Globus pallidus (tissue), 1 donor: ENCODE measurements around the gene SOX8.
"Not testable (repeated sequence)": the region's sequence is repeated elsewhere in the genome, so short reads cannot be mapped to it uniquely, and the experiment has no call there.

Experiments used
- DNase-seq: peaks from one replicate; pipeline ENCODE4 v3.0.0-alpha.2; 2015; ENCODE audit warnings: low spot score

The SOX8 gene

DNA sequence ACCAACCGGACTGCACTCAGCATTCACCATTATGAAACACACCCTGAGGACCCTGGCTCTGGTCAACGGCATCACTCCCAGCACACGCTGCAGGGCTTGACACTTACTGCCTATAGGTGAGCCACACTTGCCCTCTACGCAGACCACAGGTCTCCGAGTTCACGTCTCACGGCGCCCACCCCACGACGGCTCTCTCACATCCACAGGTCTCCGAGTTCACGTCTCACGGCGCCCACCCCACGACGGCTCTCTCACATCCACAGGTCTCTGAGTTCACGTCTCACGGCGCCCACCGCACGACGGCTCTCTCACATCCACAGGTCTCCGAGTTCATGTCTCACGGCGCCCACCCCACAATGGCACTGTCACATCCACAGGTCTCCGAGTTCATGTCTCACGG, 25.8 kb upstream of the SOX8 start:
- not testable (repeated sequence) for DNase-seq

DNA sequence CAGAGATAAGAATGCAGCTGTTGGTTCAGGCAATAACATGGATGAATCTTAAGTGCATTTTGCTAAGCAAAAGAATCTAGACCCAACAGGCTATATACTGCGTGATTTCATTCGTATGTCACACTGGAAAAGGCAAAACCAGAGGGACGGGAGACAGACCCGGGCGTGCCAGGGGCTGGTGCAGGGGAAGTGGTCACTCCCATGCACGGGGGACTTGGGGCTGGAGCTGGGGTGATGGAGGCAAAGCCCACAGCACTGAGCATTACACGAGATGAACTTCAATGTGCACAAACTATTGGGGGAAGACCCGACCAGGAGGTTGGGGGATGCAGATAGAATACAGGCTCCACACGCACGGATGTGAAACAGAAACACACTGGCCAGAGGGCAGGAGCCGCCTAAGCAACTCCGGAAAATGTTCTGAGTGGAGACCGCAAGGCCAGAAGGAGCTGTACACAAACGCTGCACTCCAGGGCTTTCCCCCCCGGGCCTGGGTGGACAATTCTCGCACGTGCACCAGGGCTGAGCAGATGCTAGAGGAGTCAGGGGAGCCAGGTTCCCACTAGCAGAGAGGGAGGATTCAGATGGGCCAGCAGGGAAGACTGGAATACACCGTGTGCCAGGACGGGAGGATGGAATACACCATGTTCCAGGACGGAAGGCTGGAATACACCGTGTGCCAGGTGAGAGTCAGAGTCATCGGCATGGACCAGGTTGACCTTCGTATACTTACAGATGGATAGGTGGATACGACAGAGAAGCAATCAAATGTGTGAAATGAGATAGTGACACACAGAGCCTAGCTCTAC, 22.1 kb upstream of the SOX8 start:
- DNase-seq: no peak

GRCh38 chr16:962366-962765, 19.2 kb upstream of the SOX8 start:
- no peak for DNase-seq

DNA sequence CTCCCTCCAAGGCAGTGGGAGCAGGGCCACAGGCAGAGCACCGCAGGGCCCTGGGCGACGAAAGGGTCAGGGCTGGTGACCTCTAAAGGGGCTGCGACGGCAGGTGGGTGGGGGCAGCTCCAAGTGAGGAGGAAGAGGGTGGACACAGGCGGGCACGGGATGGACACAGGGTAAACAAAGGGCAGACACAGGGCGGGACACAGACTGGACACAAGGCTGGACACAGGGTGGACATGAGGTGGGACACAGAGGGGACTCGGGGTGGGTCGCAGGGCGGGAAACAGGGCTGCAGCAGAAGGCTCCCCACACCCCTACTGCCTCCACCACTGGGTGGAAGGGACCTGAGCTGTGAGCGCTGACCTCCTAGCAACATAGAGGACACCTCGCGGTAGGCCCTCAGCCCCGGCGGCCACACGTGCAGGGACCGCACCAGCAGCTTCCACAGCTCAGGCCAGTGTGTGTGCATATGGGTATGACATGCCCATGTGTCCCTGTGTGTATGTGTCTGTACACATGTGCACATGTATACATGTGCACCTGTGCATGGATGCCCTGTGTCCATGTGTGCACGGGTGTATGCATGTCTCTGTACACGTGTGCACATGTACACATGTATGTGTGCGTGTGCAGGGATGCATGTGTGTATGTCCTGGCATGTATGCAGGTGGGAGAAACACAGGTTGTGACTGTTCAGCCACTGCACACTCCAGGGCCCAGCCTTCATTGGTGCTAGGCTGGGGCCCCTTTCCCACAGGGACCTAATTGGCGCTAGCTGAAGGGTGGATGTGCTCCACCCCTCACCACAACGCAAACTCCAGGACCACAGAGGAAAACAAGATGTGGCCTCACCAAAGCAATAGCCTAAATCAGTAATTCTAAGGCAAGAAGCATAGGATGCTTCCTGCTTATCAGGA, 18.4 kb upstream of the SOX8 start:
- no peak for DNase-seq

DNA sequence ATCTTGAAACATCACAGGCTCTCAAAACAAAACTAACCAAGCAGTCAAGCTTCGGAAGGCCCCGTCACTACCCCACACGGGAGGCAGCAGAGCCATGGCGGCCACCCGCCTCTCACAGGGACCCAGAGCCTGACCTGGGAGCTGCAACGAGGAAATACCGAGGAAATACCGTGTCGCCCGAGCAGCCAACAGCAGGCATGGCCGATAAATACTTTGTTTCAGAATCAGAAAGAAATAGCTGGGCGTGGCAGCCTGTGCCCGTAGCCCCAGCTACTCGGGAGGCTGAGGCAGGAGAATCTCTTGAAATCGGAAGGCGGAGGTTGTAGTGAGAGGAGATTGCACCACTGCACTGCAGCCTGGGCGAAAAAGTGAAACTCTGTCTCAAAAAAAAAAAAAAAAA, 17.7 kb upstream of the SOX8 start:
- DNase-seq: no peak

GRCh38 chr16:964356-965035, 17.1 kb upstream of the SOX8 start:
- DNase-seq: peak; percentile 61

DNA sequence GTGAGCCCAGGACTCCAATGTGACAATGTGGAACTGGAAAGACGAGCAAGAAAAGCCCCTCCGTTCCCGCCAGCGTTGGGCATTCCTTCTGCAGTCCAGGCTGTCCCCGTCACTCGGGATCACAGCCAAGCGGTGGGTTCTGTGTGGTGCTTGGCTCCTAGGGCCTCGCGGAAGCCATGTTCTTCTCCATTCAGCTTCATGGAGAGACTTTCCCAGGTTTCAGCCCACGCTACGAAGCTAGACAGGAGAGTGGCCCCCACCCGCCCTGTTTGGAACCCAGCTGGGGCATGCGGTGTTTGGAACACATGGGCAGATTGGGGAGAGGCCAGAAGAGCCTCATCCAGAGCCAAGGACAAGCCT, 16.6 kb upstream of the SOX8 start:
- DNase-seq: no peak

DNA sequence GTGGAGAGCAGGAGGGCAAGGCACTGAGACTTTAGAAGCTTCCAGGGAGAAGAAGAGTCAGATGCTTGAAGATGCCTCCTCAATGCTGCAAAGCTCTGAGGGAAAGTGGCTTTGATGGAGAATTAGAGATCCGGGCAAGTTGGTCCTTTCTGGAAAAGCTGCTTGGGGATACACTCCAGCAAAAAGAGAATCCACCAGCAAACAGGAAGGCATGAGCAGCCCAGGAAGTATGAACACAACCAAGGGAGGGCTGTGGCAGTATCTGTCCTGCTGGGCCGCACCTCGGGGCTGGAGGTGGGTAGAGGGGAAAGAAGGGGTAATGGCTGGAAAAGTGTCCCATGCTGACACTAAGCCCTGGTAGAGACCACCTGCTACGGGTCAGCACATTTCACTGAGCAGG, 16.1 kb upstream of the SOX8 start:
- no peak for DNase-seq

GRCh38 chr16:966035-966434, 15.5 kb upstream of the SOX8 start:
- no peak for DNase-seq

DNA sequence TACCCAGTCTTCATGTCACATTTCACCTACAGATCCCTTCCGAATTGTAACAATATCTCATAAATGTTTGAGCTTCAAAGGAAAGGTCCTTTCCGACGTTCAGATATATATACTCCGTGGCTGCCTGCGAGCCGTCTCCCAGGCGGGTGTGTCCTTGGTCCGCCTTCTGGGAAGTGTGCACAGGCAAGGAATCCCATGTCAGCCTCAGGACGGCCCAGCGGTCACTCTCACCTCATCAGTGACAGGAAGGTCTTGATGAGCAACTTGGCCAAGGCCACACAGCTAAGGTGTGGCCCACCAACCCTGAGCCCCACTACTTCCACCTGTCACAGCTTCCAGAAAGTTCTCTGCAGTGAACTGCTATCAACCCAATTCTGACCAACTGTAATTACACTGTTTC, 15.1 kb upstream of the SOX8 start:
- DNase-seq: no peak

DNA sequence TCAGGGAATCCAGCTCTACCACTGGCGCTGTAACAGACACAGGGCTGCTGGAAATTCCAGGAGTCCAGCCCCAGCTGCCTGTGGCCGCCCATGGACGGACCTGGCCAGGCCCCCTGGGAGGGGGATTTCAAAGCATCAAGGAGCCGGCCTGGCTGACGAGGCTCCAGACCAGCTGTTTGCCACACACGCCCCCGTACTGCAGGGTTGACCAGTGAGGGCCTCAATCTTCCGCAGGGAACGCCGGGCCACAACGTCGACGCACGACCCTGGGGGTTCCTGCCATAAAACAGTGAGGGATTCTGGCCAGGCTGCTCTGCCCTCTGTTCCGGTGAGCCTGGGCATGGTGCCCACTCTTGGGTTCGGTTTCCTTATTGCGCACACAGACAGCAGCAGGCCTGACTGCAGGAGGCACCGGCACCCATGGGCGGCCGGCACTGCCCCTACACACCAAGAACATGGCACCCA, 14.5 kb upstream of the SOX8 start:
- no peak for DNase-seq

DNA sequence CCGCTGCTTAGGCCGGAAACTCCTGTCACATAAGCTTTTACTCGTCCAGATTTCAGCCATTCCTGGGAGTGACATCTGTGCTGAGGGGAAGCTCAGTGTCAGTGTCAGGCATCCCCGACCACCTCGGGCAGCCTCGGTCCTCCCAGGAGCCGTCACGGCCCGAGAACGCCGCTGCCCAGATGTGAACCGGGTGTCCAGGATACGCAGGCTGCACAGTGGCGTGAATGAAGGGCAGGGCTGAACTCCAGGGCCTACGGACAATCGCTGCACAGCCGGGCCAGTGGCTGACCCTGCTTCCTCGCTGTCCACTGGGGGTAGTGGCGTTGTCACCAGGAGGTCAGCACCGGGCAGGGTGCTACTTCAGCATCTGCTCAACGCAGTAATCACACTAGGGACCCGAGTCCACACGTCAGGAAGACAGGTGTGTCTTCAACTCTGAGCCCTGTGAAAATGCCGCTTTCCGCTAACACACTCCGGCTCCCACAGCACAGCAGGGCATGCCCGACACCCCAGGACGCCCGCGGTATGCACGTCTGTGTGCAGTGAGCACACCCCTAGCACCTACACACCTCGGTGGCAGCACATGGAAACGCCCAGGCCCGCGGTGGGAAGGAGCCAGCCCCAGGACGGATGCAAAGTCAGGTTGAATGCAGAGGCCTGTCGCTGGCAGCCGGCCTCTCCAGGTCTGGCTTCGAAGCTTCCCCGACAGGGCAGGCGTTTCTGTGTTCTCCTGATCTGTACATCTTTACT, 13.8 kb upstream of the SOX8 start:
- no peak for DNase-seq

GRCh38 chr16:968620-969019, 12.9 kb upstream of the SOX8 start:
- DNase-seq: no peak

GRCh38 chr16:969508-970385, 11.8 kb upstream of the SOX8 start:
- peak; percentile 29 for DNase-seq

DNA sequence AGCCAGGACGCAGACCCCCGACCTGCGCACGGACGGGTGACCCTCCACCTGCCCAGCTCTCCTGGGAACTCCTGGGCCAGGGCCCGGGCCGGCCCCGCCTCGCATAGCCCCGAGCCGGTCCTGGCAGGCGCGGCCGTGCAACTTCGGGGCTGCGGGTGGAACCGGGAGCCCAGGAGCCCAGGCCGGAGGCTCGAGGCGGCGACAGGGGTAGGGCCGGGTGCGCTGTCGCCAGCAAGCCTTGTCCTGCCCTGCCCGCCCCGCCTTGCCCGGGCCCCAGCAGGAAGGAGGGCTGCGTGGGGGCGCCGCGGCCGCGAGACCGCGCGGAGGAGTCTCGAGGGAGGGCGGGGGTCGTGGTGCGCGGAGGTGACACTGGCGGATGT, 11.2 kb upstream of the SOX8 start:
- no peak for DNase-seq

DNA sequence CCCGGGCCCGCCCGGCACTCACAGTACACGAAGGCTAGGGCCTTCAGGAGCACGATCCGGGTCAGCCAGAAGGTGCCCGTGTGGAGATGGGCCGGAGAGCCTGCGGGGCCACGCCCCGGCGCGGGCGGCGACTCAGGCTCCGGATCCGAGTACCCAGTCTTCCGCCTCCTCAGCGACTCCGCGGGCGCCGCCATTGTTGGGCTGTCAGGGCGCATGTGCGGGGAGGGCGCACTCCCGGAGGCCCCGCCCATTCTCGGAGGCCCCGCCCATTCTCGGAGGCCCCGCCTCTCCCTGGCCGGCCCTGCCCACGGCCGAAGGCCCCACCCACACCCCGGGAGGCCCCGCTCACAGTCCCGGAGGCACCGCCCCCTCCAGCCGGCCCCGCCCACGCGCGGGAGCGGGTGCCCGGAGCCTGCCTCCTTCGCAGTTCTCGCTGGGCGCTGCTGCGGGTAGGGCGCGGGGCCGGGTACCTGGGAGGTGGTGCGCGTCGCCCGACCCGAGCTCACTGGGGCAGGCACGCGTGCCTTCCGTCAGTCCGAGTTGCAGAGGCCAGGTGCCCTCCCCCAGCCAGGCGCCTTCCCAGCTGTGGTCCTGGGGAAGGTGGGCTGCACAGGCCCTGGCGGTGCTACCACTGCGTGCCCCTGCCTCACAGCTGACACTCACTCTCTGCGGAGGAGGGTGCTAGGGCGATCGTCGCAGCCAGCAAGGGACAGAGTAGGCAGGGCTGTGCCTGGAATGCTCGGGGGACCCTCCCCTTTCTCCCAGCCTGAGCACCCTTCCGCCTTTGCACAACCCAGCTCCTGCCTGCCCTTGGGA, 10.6 kb upstream of the SOX8 start, which contains the start of gene LMF1:
LMF1 (minus strand) TSS at position 219 of the 816 bp plus-strand sequence; CDS start at position 215, 4 bp downstream.
- peak; percentile 97 for DNase-seq

GRCh38 chr16:971582-971905, 10.0 kb upstream of the SOX8 start:
- no peak for DNase-seq

DNA sequence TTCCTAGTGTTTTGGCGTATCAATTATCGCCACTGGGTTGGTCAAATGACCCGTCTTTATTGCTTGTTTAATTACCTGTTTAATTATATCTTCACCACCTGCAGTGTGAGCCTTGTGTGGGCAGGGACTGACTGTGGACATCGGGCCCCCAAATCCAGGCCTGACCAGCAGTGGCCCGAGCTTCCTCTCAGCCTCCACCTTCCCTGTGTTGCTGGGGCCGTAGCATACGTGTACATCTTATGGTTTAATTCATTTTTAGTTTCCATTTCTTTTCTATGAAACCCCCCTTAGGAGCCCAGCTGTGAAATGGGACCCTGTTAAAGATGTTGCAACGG, 9.6 kb upstream of the SOX8 start:
- DNase-seq: no peak

DNA sequence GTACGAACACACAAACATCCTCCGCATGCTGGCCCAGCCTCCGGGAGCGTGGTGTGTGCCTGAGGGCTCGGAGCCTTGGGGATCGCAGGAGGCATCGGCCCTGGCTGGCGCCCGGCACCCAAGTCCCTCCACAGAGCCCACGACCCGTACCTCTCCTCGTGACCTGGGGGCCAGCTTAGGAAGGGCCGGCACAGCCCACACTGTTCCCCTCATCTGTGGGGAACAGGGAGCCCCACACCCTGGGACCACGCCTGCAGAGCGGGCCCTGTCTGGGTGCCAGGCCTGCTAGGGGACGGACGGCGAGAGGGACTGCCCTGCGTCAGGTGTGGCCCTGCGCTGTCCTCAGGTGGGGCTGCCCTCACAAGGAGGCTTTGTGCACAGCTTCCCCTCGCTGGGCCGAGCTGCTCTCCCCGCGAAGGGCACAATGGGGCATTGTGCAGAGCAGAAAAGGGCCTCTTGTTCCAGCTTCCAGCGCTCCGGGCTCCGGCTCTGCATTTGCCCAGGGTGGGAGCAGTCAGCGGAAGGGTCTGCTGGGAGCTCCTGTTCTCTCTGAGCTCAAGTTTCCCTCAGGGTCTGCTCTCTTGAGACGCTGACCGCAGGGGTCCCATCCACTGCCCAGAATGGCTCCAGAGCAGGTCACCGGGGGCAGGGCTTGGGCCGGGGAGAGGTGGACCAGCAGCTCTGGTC, 9.1 kb upstream of the SOX8 start:
- peak; percentile 98 for DNase-seq

DNA sequence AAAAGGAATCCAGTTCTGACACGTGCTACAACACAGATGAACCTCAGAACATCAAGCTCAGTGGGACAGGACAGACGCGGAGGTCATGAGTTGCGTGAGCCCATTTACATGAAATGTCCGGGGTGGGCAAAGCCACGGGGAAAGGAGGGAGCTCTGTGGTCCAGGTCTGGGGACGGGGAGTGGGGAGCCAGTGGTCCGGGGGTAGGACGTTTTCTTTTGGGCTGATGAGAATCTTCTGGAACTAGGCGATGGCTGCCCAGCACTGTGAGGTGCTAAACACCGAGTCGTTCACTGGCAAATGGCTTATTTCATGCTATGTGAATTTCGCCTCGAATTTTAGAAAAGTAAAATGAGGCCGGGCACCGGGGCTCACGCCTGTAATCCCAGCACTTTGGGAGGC, 8.2 kb upstream of the SOX8 start:
- DNase-seq: no peak
